HG03139 (cell line): ENCODE results near the gene LPXN.
A peak's percentile ranks its signal among the peaks of the same experiment; 100 is the strongest.

Experiments
- ATAC-seq: cut with Tn5 transposase; IDR thresholded peaks from one replicate; pipeline ENCODE4 v1.9.1; 2021; ENCODE audit not compliant: unreplicated experiment

The LPXN gene

DNA sequence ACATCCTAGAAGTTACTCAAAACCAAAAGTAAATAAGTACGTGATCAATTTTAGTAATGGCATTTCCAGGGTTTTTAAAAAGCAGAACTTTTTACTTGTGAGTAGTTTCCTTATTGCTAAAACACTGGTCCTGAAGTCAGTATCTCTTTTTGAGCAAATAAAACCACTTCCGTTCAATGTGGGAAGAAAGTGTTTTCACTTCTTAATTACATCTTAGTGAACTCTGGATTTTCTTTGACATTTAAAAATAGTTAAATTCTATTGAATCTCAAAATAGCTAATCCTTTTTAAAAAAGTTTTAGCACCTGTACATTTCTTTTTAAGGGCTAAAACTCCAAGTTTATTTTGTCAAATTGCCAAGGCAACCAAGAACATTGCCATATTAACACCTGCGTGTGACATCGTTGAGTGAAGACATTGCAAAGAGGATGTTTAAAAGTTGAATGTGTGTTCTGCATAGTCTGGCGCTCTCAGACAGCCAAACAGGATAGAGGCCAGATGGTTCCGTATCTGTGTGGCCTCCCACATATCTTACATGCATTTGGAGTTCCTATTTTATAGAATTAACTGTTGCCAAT, 50.5 kb downstream of the LPXN start:
- ATAC-seq = peak; percentile 84

DNA sequence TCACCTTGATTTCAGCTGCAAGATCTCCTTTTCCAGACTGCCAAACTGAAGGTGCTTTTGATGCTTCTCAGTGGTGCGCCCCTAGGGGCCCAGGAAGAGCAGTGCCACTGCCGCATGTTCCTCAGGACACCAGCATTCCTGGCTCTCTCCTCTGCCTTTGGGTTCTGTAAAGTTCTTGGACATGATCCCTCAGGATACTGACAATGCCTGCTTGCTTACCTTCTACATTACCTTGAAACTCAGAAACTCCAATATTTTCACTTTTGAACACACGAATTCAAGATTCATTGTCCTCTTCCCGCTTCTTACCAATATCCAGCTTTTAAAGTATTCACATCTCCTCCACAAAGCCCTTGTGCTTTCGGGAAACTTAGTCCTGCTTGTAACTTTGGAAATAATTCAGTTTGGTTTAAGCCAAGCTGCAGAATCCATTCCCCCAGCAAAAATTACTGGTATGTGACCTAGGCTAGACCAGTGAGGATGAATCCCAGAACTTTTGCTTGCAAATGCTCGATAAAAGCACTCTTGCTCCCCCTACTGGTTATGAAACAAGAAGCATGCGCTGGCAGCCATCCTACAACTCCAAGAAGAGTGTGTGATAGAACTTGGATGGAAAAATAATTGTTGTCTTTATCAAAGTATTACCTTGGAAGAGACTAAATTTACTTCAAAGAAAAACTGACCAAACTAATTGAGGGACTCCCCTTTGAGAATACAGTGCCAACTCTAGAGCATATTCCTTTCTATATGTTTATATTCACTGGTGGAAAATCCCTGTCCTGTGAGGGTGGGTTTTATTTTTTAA, 51.2 kb downstream of the LPXN start:
- peak; percentile 19 for ATAC-seq

DNA sequence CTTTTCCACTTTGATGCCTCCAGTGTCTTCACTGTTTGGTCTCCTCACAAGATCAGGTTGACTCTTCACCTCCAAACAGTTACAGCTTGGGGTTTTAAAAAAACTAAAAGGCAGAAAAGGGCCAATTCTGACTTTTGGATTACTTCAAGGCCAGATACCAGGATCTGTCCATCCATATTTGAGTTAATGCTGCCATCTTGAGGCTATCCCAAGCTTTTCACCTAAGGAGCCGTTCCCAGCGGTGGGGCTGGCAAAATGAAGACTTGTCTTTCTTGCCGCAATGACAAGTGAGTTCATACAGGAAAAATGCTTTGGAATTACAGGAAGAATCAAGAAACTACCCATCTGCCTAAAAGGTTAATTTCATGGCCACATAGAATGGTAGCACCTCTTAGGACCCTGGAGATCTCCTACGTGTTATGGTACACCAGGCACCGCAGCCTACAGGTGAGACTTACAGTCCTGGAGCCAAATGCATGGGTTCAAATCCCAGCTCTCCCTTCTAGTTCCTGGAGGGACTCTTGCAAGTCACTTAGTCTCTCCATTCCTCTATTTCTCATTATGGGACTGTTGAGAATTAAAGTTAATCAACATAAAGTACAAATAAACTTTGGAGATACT, 61.8 kb downstream of the LPXN start:
- no peak for ATAC-seq

DNA sequence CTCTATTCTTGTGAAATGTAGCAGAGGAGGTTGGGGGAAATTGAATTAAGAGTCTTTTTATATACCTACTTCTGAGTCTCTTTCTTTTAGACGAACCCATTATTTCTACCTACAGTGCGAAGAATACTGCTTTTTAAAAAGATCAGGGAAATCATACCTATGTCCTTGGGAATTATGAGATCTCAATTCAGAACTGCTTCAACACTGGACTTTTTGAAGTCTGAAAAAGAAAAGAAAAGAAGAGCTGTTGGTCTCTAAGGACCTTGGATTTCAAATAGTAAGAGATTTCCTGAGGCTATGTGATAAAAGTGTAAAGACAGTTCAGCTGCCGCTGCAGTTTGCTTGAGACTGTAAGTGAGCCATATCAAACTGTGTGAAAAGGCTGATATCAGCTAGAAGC, 64.0 kb downstream of the LPXN start:
- ATAC-seq = no peak

DNA sequence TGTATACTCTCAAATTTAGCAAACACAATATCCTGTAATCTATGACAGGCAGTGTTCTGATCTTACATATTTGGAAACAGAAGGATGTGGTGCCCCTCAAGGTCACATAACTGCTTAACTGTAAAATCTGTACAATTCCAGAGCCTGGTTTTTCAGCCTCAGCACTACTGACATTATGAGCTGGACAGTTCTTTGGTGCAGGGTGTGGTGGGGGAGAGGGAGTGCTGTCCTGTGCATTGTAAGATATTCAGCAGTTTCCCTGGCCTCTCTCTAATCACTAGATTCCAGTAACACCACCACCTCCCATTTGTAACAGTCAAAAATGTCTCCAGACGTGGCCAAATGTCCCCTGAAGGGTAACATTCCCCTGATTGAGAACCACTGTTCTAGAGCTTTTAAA, 65.9 kb downstream of the LPXN start:
- no peak for ATAC-seq

DNA sequence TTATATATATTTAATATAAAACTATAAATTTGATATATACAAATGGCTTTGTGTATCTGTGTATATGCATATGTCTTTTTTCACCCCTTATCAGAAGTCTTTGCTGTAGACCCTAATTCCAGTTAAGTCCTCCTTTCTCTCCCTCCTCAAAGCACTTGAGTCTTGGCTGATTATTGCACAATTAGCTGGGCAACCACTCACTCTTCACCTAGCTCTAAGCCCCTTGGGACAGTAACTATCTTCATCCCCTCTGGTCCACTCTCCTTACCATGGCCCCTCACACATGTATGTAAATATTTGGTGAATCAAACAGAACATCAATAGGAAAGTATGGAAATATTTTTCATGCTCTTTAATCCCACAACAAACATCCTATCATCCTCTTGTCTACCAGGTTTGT, 66.8 kb downstream of the LPXN start:
- ATAC-seq = no peak

DNA sequence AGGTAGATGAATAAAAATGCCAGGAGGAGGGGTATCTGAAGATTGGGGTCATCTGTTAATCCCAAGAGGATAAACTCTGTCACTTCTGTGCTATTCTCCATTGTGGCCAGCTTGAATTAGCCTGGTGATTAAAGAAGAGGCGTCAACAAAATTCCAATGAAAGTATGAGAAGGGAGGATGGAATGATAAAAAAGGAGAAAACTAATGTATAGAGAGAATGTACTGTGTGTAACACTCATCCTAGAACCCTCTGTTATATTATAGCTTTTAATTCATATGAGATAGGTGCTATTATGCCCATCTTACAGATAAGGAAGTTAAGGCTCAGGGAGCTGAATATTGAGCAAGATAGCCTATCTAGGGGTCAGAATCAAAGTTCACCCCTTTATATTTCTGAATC, 67.7 kb downstream of the LPXN start, which contains the start of gene OR5B21:
TSS of gene OR5B21 (minus strand) at position 101 of the 400 bp plus-strand sequence. CDS start at position 101, 0 bp downstream.
- no peak for ATAC-seq

DNA sequence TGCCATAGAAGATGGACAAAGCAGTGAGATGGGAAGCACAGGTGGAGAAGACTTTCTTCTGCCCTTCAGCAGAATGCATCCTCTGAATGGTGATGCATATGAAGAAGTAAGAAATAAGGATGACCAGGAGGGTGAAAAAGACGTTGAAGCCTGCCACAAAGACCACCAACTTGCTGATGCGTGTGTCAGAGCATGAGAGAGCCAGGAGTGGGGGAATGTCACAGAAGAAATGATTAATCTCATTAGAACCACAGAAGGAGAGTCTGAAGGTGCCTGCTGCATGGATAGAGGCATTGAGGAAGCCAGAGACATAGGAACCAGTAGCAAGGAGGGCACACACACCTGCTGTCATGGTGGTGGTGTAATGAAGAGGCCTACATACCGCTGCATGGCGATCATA, 68.3 kb downstream of the LPXN start:
- ATAC-seq = no peak

DNA sequence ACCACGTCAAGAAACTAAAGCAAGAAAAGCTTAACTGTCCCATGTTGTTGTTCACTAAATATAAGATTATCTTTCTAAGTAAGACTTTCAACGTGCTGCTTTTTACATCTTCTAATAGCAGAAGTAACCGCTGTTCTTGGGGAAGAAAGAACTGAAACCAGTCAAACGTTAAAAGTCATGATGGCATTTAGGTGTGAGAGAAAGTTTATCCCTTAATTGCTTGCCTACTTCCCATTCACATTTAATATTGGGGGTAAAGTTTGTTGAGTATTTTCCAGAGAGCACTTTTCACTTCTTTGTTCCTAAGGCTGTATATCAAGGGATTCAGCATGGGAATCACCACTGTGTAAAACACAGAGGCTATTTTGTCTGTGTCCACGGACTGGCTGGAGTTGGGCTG, 68.7 kb downstream of the LPXN start:
- ATAC-seq = peak; percentile 40

DNA sequence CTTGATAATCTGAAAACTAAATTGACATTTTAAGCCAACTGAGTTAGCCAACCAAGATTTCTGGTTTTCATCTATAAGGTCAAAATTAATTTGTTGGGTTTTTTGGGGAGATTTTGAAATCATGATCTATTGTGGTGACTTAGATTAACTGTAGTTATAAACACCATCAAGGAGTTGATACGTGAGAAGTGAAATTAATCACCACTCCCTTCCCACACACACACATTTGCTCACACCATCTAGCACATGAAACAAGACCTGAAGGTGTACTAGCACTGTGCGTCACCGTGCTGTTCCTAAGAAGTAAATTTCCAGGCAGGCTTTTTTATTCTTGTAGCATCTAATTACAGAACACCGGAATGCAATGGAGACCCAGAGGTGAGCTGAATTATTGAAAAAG, 69.8 kb downstream of the LPXN start:
- ATAC-seq = no peak

DNA sequence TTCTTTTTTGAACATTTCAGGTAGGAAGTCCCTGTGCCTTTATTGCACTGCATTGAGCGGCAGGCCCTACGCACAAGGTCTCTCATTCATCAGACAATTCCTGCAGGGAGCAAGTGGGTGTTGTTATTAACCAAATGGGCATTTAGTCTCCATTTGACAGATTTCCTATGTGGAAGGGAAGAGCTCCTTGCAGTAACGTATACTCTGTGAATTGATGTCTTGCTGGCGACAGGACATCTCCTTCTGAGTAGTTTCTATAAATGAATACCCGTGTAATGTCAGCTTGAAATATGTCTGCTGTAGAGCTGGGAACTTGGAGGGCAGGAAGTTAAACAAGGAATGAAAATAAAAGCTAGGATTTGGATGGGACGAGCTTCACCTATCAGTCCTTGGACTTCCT, 71.4 kb downstream of the LPXN start:
- ATAC-seq = no peak

DNA sequence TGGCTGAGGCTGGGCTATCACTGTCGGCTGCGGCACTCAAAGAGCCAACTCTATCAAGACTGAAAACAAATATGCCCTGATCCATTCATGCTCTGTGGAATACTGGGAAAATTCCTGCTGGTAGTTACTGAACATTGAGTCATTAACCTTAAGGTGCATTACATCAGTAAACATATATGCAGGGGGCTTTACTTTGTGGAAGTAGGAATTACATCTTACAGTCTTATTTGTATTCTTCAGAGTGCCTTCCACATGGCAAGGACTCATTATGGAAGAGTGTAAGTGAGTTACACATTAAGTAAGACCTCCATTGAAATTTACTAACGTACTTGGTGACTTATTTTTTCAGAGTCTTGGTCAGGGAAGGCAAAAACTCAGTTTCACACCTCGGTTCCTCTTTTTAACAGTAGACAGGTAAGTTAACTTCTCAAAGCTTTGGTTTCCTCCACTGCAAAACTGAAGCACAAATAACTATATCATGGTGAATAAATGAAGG, 72.2 kb downstream of the LPXN start:
- peak; percentile 88 for ATAC-seq

DNA sequence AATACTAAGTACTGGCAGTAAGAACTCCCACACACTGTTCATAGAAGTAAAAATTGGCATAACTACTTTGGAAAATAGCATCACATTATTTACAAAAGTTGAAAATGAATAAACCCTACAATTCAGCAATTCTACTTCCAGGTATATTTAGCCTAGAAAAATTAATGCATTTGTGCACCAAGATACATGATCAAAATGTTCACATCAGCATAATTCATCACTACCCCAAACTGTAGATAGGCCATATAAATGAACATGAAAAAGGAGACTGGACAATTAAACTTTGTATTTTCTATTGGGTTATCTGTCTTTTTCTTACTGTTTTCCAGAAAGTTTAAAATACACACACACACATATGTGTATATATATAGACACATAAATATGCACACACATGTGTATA, 73.7 kb downstream of the LPXN start:
- ATAC-seq = no peak

DNA sequence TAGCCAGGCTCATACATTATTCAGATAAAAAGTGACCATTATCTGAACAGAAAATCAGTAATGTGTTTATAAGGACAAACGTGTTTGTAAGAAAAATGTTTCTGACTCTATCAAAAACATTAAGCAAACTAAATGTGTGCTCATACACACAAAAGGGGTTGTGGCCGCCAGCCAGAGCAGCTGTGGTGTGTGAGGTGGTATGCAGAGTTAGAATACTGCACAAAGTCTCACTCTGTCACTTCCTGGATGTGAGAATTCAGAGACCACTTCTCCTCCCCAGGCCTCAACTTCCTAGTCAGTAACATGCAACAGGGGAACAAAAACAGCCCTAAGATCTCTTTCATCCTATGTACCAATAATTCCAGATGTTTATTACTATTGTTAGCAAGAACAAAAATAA, 77.2 kb downstream of the LPXN start:
- ATAC-seq = no peak

DNA sequence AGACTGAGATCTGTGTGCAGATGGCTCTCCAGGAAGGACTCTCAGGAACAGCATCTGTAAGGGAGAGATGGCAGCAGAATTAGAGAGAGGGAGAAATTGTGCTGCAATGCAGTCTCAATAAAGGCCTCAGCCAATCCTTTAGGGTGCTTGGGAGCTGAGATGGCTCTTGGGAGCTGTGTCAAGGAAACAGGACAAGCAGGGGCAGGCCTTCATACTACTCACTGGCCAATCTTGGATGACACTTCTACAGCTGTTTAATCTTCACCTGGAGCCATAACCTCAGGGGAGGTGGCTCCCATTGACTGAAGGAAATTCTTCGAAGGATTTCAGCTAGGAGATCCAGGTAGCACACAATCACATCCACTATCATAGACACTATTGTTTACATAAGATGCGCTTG, 77.7 kb downstream of the LPXN start:
- ATAC-seq = no peak

DNA sequence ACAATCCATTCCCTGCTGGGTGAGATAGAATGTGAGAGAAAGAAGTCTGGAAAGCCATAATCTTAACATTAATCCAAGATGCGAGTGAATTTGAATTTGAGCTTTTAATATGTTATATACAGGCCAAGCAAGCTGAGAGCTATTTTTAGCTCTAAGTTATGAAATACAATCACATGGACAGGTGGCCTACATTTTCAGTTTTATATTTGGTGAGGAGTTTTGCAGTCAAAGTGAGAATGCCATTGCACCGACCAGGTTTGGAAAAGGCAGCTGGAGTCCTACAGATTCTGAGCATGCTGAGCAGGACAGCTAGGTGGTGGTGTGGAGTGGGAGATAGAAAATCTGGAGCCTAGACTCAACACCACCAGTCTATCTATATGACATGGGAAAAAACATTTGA, 79.8 kb downstream of the LPXN start:
- ATAC-seq = no peak

DNA sequence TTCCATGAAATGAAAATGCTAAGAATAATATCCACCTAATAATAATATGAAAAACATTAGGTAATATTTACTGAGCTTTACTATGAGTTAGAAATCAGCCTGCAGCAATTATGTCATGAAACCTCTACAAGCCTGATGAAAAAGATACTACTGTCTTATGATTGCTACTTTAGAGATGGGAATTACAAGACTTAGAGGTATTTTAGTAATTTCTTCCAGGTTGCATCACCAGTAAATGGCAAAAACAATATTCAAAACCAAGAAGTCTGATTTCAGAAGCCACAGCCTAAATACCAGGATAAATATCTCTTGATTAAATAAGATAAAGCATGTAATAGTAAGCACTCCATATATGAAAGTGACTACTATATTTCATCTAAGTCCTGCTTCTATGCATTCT, 81.6 kb downstream of the LPXN start:
- ATAC-seq = no peak

DNA sequence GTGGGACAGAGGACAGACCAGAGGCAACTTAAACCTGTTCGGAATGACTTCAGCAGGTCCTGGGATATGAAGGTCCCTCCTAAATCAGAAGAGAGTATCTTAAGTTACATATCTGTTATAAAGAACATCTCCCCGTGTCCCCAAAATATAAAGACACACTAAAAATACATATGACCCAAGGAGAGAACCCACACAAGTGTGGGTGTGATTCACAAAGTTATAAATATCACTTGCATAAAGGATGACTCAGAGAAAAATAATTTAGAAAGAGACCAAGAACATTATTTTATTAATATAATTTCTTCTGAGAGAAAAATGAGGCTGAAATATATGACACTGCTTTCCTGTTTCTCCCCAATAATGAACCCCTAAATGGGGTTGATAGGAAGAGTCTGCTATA, 82.0 kb downstream of the LPXN start:
- no peak for ATAC-seq

DNA sequence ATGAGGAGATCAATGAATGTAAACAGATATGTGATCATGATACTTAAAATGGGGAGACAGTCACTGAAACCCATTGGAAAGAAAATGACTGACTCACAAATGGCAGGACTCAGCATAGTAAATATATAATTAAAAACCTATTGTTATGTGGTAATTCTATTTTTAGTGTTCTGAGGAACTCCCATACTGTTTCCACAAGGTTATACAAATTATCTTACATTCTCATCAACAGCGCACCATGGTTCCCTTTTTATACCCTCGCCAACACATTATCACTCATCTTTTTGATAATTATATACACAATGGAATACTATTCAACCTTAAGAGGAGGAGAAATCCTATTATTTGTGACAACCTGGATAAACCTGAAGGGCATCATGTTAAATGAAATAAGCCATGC, 84.8 kb downstream of the LPXN start:
- ATAC-seq = no peak

DNA sequence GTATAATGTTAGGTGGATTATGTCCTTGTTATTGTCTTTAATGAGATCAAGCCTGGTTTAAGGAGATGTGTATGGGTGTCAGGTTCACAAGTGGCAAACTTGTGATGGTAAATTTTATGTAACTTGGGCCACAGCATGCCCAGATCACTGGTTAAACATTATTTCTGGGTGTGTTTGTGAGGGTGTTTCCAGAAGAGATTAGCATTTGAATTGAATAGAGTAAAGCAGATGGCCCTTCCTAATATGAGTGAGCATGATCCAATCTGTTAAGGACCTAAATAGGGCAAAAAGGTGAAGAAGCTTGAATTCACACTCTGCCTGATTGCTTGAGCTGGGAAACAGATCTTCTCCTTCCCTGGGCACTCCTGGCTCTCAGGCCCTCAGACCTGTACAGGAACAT, 88.5 kb downstream of the LPXN start:
- ATAC-seq = no peak

DNA sequence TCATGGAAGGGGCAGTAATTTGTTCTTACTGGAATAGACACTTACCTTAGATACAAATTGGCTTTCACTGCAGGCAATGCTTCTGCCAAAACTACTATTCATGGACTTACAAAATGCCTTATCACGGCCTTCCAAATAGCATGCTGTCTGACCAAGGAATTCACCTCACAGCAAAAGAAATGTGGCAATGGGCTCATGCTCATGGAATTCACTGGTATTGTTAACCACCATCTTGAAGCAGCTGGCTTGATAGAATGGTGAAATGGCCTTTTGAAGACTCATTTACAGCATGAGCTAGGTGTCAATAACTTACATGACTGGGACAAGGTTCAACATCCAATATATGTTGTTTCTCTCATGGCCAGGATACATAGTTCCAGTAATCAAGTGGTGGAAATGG, 89.7 kb downstream of the LPXN start:
- ATAC-seq = no peak
